A549 (cell line): ENCODE measurements around the gene TNFAIP2. TPM values are rescaled to one million over a fixed set of nuclear protein-coding genes. Genes with fewer than 3 reads are reported as not detected.

ENCODE experiments used
- ATAC-seq, 2 experiments: fragments of 200-7000 bp in 1 of 2; fragments of >200 bp in 1 of 2; cut with Nextera tagmentation in 1 of 2; cut with Tn5 transposase in 1 of 2; 3 replicates each; pipeline versions ENCODE4 v1.8.0 to v1.9.1; 2018 to 2020; ENCODE audit warnings: mild to moderate bottlenecking in 1 of 2, moderate library complexity in 1 of 2
- CTCF ChIA-PET: fragments of 300-600 bp; sonication (Branson Sonifier 250); formaldehyde crosslinking; extraction: SDS; loops from one replicate; lab custom pipeline; 2021; ENCODE audit warnings: antibody characterized with exemption, inconsistent platforms; lab: Yijun Ruan, JAX
- POLR2A ChIA-PET: fragments of 350-600 bp; formaldehyde crosslinking; extraction: SDS; loops from one replicate; lab custom pipeline; 2021; ENCODE audit warnings: antibody characterized with exemption, inconsistent platforms; lab: Yijun Ruan, JAX
- DNase-seq, 2 experiments: peaks; one replicate each; pipeline versions ENCODE4 v3.0.0 to v3.0.0-alpha.2; 2011 to 2016; ENCODE audit warnings: low read depth in 1 of 2, low spot score in 1 of 2
- FAIRE-seq: peaks from 2 replicates; lab custom pipeline; 2011; peaks lifted over from hg19 to GRCh38; lab: Jason Lieb, UNC
- H3K27ac ChIP-seq, 2 experiments: fragments of >200 bp; sonication (Bioruptor Twin); formaldehyde crosslinking; 3 replicates each; pipeline ENCODE4 v1.5.1; 2016 to 2017
- H3K4me1 ChIP-seq: fragments of >200 bp; sonication (Bioruptor Twin); formaldehyde crosslinking; 3 replicates; pipeline ENCODE4 v1.6.1; 2016
- H3K4me2 ChIP-seq: fragments of >200 bp; sonication (Bioruptor Twin); formaldehyde crosslinking; 3 replicates; pipeline ENCODE4 v1.6.1; 2016
- H3K4me3 ChIP-seq: fragments of >200 bp; sonication (Bioruptor Twin); formaldehyde crosslinking; 3 replicates; pipeline ENCODE4 v1.5.1; 2016
- H3K9me3 ChIP-seq: fragments of >200 bp; sonication (Bioruptor Twin); formaldehyde crosslinking; 3 replicates; pipeline ENCODE4 v1.6.1; 2016
- CBX2 ChIP-seq: fragments of 200-600 bp; sonication (generic); IDR thresholded peaks from 2 replicates; pipeline ENCODE4 v1.6.1; 2016; ENCODE audit warnings: low read depth, mild to moderate bottlenecking, borderline replicate concordance
- CBX8 ChIP-seq: fragments of 200-600 bp; sonication (generic); IDR thresholded peaks from 2 replicates; pipeline ENCODE4 v1.6.1; 2016
- EHF ChIP-seq: fragments of 250-450 bp; sonication (Bioruptor Pico); IDR thresholded peaks from 2 replicates; pipeline ENCODE4 v1.5.0; 2020; ENCODE audit warnings: mild to moderate bottlenecking
- EHMT2 ChIP-seq: fragments of 200-600 bp; sonication (generic); IDR thresholded peaks from 2 replicates; pipeline ENCODE4 v1.6.1; 2016; ENCODE audit warnings: antibody characterized with exemption, low read depth, mild to moderate bottlenecking, moderate library complexity
- ELK1 ChIP-seq: fragments of 150-350 bp; IDR thresholded peaks from 2 replicates; pipeline ENCODE4 v1.6.1; 2014; ENCODE audit warnings: low read depth, mild to moderate bottlenecking, low read length
- ESRRA ChIP-seq: fragments of 150-350 bp; IDR thresholded peaks from 2 replicates; pipeline ENCODE4 v1.6.1; 2014; ENCODE audit warnings: mild to moderate bottlenecking, low read length, borderline replicate concordance
- FOSL2 ChIP-seq, 2 experiments: fragments of 450-650 bp in 1 of 2; fragments of >200 bp in 1 of 2; sonication (Bioruptor Twin) in 1 of 2; formaldehyde crosslinking; IDR thresholded peaks; 2 replicates each; pipeline versions ENCODE4 v1.5.0 to v1.6.1; 2016 to 2020; ENCODE audit warnings: mild to moderate bottlenecking in 1 of 2, moderate library complexity in 1 of 2
- GATA3 ChIP-seq: IDR thresholded peaks from 2 replicates; pipeline ENCODE4 v1.6.1; 2012; ENCODE audit warnings: borderline replicate concordance
- HDAC2 ChIP-seq: fragments of 200-600 bp; sonication (generic); IDR thresholded peaks from 2 replicates; pipeline ENCODE4 v1.6.1; 2016
- HEYL ChIP-seq: fragments of 250-450 bp; sonication (Bioruptor Pico); IDR thresholded peaks from 2 replicates; pipeline ENCODE4 v1.8.0; 2021; ENCODE audit warnings: mild to moderate bottlenecking, moderate library complexity
- HOXA7 ChIP-seq: fragments of 250-450 bp; sonication (Bioruptor Pico); IDR thresholded peaks from 2 replicates; pipeline ENCODE4 v1.5.0; 2020; ENCODE audit warnings: mild to moderate bottlenecking, moderate library complexity
- HOXB5 ChIP-seq: fragments of 250-450 bp; sonication (Bioruptor Pico); IDR thresholded peaks from 2 replicates; pipeline ENCODE4 v1.5.0; 2020; ENCODE audit warnings: mild to moderate bottlenecking, moderate library complexity
- JUN ChIP-seq, 2 experiments: fragments of >200 bp; sonication (Bioruptor Twin); formaldehyde crosslinking; IDR thresholded peaks; 2 replicates in 1 of 2; 3 replicates in 1 of 2; pipeline ENCODE4 v1.6.1; 2016 to 2017
- JUNB ChIP-seq: fragments of >200 bp; sonication (Bioruptor Twin); formaldehyde crosslinking; IDR thresholded peaks from 2 replicates; pipeline ENCODE4 v1.6.1; 2016
- KDM1A ChIP-seq: fragments of 200-600 bp; sonication (generic); IDR thresholded peaks from 2 replicates; pipeline ENCODE4 v1.6.1; 2016; ENCODE audit warnings: low read depth, mild to moderate bottlenecking
- KDM5A ChIP-seq: fragments of 200-600 bp; sonication (generic); IDR thresholded peaks from 2 replicates; pipeline ENCODE4 v1.6.1; 2016; ENCODE audit warnings: antibody characterized with exemption, mild to moderate bottlenecking
- MAFK ChIP-seq: fragments of 450-650 bp; IDR thresholded peaks from 2 replicates; pipeline ENCODE4 v1.6.1; 2014; ENCODE audit not compliant: partially characterized antibody
- MYC ChIP-seq: IDR thresholded peaks from 2 replicates; pipeline ENCODE4 v1.6.1; 2012; ENCODE audit warnings: mild to moderate bottlenecking, inconsistent platforms, low read length, improper control_type of control experiment, borderline replicate concordance
- POLR2AphosphoS2 ChIP-seq: conservative IDR thresholded peaks from 2 replicates; pipeline ENCODE4 v1.6.1; 2012; ENCODE audit warnings: low read length, improper control_type of control experiment, inconsistent platforms
- RAD21 ChIP-seq, 2 experiments: fragments of >200 bp in 1 of 2; sonication (Bioruptor Twin) in 1 of 2; formaldehyde crosslinking in 1 of 2; IDR thresholded peaks in 1 of 2; conservative IDR thresholded peaks in 1 of 2; 2 replicates in 1 of 2; 3 replicates in 1 of 2; pipeline ENCODE4 v1.6.1; 2012 to 2018; ENCODE audit warnings: inconsistent platforms in 1 of 2
- RCOR1 ChIP-seq: fragments of 150-350 bp; IDR thresholded peaks from 2 replicates; pipeline ENCODE4 v1.6.1; 2014; ENCODE audit warnings: antibody characterized with exemption, low read length, low read depth
- RNF2 ChIP-seq: fragments of 200-600 bp; sonication (generic); IDR thresholded peaks from 2 replicates; pipeline ENCODE4 v1.6.1; 2016; ENCODE audit warnings: low read depth, mild to moderate bottlenecking, antibody characterized with exemption, moderate library complexity, borderline replicate concordance
- SMC3 ChIP-seq: fragments of >200 bp; sonication (Bioruptor Twin); formaldehyde crosslinking; IDR thresholded peaks from 3 replicates; pipeline ENCODE4 v1.6.1; 2018; ENCODE audit warnings: inconsistent platforms
- TP53 ChIP-seq: fragments of 250-450 bp; sonication (Bioruptor Pico); IDR thresholded peaks from 2 replicates; pipeline ENCODE4 v1.5.0; 2021; ENCODE audit warnings: mild to moderate bottlenecking, moderate library complexity
- ZSCAN20 ChIP-seq: fragments of 250-450 bp; sonication (Bioruptor Pico); IDR thresholded peaks from 2 replicates; pipeline ENCODE4 v1.8.0; 2022; ENCODE audit warnings: mild to moderate bottlenecking, moderate library complexity
- WGBS: methylation state at CpG from one replicate; pipeline ENCODE4 v1.1.6; 2017; ENCODE audit errors: missing lambda C conversion rate; 5-methylcytosine and 5-hydroxymethylcytosine counted together
- polyA plus RNA-seq, 4 experiments: library from polyadenylated mRNA; depleted of rRNA in 3 of 4; stranded (reverse); fragments of >200 nt; fragmentation: RNase III in 1 of 4; extraction: RNeasy Plus Mini Kit Qiagen cat#74134 plus additional on column Dnase treatment in 1 of 4; gene quantifications; 2 replicates in 3 of 4; 3 replicates in 1 of 4; pipeline ENCODE4 v1.2.3, GENCODE V29; 2011 to 2017
- TF ChIP-seq, protein P1 (sequence below): fragments of 250-450 bp; sonication (Bioruptor Pico); IDR thresholded peaks from 2 replicates; pipeline ENCODE4 v1.5.0; 2020; ENCODE audit warnings: low read depth, mild to moderate bottlenecking, moderate library complexity
- TF ChIP-seq, protein P2 (sequence below): fragments of 200-600 bp; sonication (generic); IDR thresholded peaks from 2 replicates; pipeline ENCODE4 v1.6.1; 2016; ENCODE audit warnings: antibody characterized with exemption, mild to moderate bottlenecking, moderate library complexity

Gene TNFAIP2
- polyA plus RNA-seq, 2 of the 4 experiments (the other 2 are of a cell fraction), result 222 to 254 TPM

DNA sequence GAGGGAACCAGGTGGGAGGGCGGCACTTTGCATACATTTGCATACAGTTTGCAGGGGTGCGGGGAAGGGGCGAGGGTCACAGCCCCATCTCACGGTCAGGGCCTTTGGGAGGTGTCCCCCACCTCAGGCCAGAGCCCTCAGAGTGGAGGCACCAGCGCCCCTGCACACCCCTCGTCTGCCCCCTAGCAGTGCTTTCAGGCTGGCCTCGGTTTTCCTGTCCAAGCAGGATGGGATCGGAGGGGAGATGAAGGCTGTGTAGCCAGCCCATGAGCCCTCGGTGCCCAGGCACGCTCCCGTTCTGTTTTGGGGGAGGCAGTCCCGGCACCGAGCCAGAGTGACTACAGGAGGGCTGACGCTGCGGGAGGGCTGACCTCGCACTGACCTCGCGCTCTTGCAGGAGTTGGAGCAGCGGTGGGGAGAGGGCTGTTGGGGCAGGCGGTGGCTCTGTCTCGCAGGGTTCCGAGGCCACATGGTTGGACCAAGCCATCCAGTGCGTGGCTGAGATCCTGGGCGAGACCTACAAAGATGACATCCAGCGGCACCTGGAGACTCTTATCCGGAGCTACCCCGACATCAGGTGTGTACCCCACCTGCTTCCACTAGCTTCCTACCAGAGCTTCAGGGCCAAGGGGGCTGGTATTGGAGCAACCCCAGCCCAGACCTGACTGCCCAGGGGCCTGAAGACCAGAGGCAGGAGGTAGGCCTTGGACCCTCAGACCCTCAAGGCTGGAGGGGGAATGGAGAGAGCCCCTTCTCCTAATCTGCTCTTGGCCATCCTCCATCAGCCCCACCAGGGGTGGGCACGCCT, 15.1 kb upstream of the TNFAIP2 start (continued):
- TF ChIP-seq, protein P1, sequence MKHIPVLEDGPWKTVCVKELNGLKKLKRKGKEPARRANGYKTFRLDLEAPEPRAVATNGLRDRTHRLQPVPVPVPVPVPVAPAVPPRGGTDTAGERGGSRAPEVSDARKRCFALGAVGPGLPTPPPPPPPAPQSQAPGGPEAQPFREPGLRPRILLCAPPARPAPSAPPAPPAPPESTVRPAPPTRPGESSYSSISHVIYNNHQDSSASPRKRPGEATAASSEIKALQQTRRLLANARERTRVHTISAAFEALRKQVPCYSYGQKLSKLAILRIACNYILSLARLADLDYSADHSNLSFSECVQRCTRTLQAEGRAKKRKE (CRISPR knock-in tag), result 0 out of 2 replicates have a peak, but pooled peaks have one; percentile 15
- TF ChIP-seq KDM1A, result no peak
- TF ChIP-seq GATA3, result peak; percentile 52
- no peak for TF ChIP-seq RCOR1
- no peak for TF ChIP-seq CBX8
- TF ChIP-seq MAFK, result no peak
- TF ChIP-seq HDAC2, result no peak
- no peak for TF ChIP-seq SMC3
- TF ChIP-seq RNF2, result no peak

GRCh38 chr14:103108749-103109207, 14.5 kb upstream of the TNFAIP2 start:
- WGBS, result 7% methylated on average over 4 of the region's 9 CpGs
- H3K4me2 ChIP-seq, result peak overlapping the region; percentile 79
- CTCF ChIA-PET, result interaction anchor here (1.0 to 2.3 kb wide), 9 partner anchors 11 to 184 kb away, joined by 3 to 16 read pairs (median 4); no protein-coding TSS in a partner anchor

More at GRCh38 chr14:103108749-103109207, 14.5 kb upstream of the TNFAIP2 start:
- DNase-seq, result peak in 1 of 2 experiments; percentile 81
- POLR2A ChIA-PET, result interaction anchor here (0.7 to 2.3 kb wide), 2 partner anchors 12 to 14 kb away, joined by 4 to 11 read pairs; partner anchors contain the start of gene TNFAIP2
- TF ChIP-seq, protein P2, sequence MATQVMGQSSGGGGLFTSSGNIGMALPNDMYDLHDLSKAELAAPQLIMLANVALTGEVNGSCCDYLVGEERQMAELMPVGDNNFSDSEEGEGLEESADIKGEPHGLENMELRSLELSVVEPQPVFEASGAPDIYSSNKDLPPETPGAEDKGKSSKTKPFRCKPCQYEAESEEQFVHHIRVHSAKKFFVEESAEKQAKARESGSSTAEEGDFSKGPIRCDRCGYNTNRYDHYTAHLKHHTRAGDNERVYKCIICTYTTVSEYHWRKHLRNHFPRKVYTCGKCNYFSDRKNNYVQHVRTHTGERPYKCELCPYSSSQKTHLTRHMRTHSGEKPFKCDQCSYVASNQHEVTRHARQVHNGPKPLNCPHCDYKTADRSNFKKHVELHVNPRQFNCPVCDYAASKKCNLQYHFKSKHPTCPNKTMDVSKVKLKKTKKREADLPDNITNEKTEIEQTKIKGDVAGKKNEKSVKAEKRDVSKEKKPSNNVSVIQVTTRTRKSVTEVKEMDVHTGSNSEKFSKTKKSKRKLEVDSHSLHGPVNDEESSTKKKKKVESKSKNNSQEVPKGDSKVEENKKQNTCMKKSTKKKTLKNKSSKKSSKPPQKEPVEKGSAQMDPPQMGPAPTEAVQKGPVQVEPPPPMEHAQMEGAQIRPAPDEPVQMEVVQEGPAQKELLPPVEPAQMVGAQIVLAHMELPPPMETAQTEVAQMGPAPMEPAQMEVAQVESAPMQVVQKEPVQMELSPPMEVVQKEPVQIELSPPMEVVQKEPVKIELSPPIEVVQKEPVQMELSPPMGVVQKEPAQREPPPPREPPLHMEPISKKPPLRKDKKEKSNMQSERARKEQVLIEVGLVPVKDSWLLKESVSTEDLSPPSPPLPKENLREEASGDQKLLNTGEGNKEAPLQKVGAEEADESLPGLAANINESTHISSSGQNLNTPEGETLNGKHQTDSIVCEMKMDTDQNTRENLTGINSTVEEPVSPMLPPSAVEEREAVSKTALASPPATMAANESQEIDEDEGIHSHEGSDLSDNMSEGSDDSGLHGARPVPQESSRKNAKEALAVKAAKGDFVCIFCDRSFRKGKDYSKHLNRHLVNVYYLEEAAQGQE, result no peak
- no peak for TF ChIP-seq CBX2
- no peak for TF ChIP-seq EHF (CRISPR knock-in tag)
- TF ChIP-seq JUN (IDR thresholded peaks at IDR 0.05), result 0 out of 5 replicates have a peak, but pooled peaks of 1 of the 2 experiments have one; percentile 18
- no peak for TF ChIP-seq ZSCAN20 (CRISPR knock-in tag)
- TF ChIP-seq ESRRA, result no peak
- no peak for TF ChIP-seq ELK1
- TF ChIP-seq, protein P1 (CRISPR knock-in tag), result no peak
- no peak for TF ChIP-seq KDM5A
- TF ChIP-seq POLR2AphosphoS2, result no peak
- no peak for TF ChIP-seq RAD21 (conservative IDR thresholded peaks at IDR 0.05 in 1 of 2, IDR thresholded peaks at IDR 0.05 in 1 of 2)
- TF ChIP-seq JUNB, result peak; percentile 23; the same call in 1 of the 2 replicates
- no peak for TF ChIP-seq TP53 (CRISPR knock-in tag)
- TF ChIP-seq FOSL2 (IDR thresholded peaks at IDR 0.05), result no peak
- peak; percentile 89 for TF ChIP-seq FOSL2 (CRISPR knock-in tag; IDR thresholded peaks at IDR 0.05)
- no peak for TF ChIP-seq EHMT2
- 0 out of 2 replicates have a peak, but pooled peaks have one; percentile 3 for TF ChIP-seq HOXB5
- TF ChIP-seq HOXA7 (CRISPR knock-in tag), result no peak
- no peak for TF ChIP-seq HEYL (CRISPR knock-in tag)
- TF ChIP-seq MAFK, result no peak
- no peak for TF ChIP-seq MYC
- no peaks in the 10 kb centered on the region for H3K9me3 ChIP-seq
- peaks cover 87% of the 10 kb centered on the region for H3K4me1 ChIP-seq
- H3K27ac ChIP-seq, result peak overlapping the region; percentile 94
- ATAC-seq, result peak; percentile 1 to 11; a peak in 3 of 6 replicates
- no peak for FAIRE-seq
- peak overlapping the region; percentile 28 for H3K4me3 ChIP-seq
